Gastrocnemius medialis (tissue), 4 donors: ENCODE data around the gene PRKCZ. TPM values are rescaled to one million over a fixed set of nuclear protein-coding genes. Genes with fewer than 3 reads are reported as not detected.

ENCODE experiments used
- ATAC-seq, 2 donors: fragments of 150-250 bp; one replicate each; pipeline ENCODE4 v1.9.1; 2016
- DNase-seq, 2 donors: peaks; one replicate each; pipeline ENCODE4 v3.0.0-alpha.2; 2019
- H3K27ac ChIP-seq, 4 donors: fragments of 200-600 bp; sonication (generic); 1 replicate in 1 of 4; 2 replicates in 3 of 4; pipeline ENCODE4 v1.5.1; 2016 to 2018; ENCODE audit warnings: mild to moderate bottlenecking in 2 of 4, moderate library complexity in 1 of 4
- H3K27me3 ChIP-seq, 3 donors: fragments of 200-600 bp; sonication (generic) in 2 of 3; 1 replicate in 1 of 3; 2 replicates in 2 of 3; pipeline versions ENCODE4 v1.5.1 to v1.6.0; 2016 to 2019; ENCODE audit warnings: mild to moderate bottlenecking in 1 of 3, moderate library complexity in 1 of 3
- H3K36me3 ChIP-seq, 2 donors: fragments of 200-600 bp; sonication (generic) in 1 of 2; one replicate each; pipeline ENCODE4 v1.5.1; 2017 to 2018
- H3K4me1 ChIP-seq, 2 donors: fragments of 200-600 bp; sonication (generic) in 1 of 2; one replicate each; pipeline ENCODE4 v1.5.1; 2016 to 2017; ENCODE audit warnings: mild to moderate bottlenecking in 2 of 2
- H3K4me3 ChIP-seq, 4 donors: fragments of 200-600 bp; sonication (generic) in 3 of 4; 1 replicate in 1 of 4; 2 replicates in 3 of 4; pipeline ENCODE4 v1.5.1; 2016 to 2019; ENCODE audit warnings: mild to moderate bottlenecking in 2 of 4
- H3K9me3 ChIP-seq, 3 donors: fragments of 200-600 bp; sonication (generic) in 2 of 3; 1 replicate in 1 of 3; 2 replicates in 2 of 3; pipeline ENCODE4 v1.5.1; 2016 to 2019
- POLR2A ChIP-seq, 2 donors: fragments of 450-650 bp; IDR thresholded peaks; one replicate each; pipeline ENCODE4 v1.6.1; 2017; ENCODE audit warnings: antibody characterized with exemption in 2 of 2, mild to moderate bottlenecking in 2 of 2, moderate library complexity in 2 of 2
- in situ Hi-C, 4 donors: fragments of 200-750 bp; cut with MboI; loops; one replicate each; pipeline versions ENCODE4 v1.15.0 to v1.8.0; 2017; ENCODE audit warnings: low sequenced_read_pairs in 4 of 4
- intact Hi-C: fragments of 100-400 bp; cut with DNase I; formaldehyde crosslinking; loops from one replicate; pipeline ENCODE4 v1.15.1; 2023; ENCODE audit warnings: low total_unique reads
- total RNA-seq, 4 donors: library from RNA; depleted of rRNA; stranded (reverse); fragments of >200 nt; gene quantifications; one replicate each; pipeline versions ENCODE4 v1.1.0 to v1.2.3, GENCODE V29; 2016
- TF ChIP-seq, protein P1 (sequence below), 5 experiments: fragments of 450-650 bp in 3 of 5; fragments of 200-600 bp in 2 of 5; sonication (generic) in 2 of 5; IDR thresholded peaks in 4 of 5; conservative IDR thresholded peaks in 1 of 5; 1 replicate in 4 of 5; 2 replicates in 1 of 5; pipeline ENCODE4 v1.5.1; 2016 to 2019; ENCODE audit warnings: antibody characterized with exemption in 5 of 5, mild to moderate bottlenecking in 3 of 5, moderate library complexity in 3 of 5

The PRKCZ gene
- total RNA-seq, 4 donors from 2014 or later = 0.16 to 0.87 TPM; not detected in 2

DNA sequence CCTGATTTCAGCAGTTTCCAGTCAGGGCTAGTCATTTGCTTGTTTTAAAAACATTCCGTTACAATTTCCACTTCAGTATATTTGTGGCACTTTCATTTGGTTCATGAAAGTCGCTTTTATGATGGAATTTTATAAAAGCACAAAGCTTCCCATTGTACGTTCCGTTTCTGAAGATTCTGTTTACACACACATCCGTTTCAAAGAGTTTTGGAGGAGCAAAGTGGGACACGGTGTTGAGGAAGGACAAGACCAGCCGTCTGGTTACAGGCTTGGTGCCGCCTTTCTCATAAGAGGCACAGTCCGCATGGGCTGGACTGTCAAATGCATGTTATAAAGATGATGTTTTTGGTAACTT, 84.0 kb downstream of the PRKCZ start:
- DNase-seq (no peak), ATAC-seq (no peak)
- H3K4me3 ChIP-seq = no peak overlapping the region
- in situ Hi-C loops (no loop called here), intact Hi-C loops (loop anchor here (5.0 kb wide), 1 partner anchor 248 kb away; no protein-coding TSS in a partner anchor)
- H3K27me3 ChIP-seq = peaks cover 25 to 45% (median 29%) of the 10 kb centered on the region in 3 donors
- no peaks in the 10 kb centered on the region for H3K9me3 ChIP-seq
- H3K27ac ChIP-seq = peak overlapping the region; percentile 70 to 77 (median 73)
- peaks cover 0 to 13% of the 10 kb centered on the region in 2 donors for H3K4me1 ChIP-seq
- no peak for TF ChIP-seq POLR2A (IDR thresholded peaks at IDR 0.05)
- TF ChIP-seq, protein P1, sequence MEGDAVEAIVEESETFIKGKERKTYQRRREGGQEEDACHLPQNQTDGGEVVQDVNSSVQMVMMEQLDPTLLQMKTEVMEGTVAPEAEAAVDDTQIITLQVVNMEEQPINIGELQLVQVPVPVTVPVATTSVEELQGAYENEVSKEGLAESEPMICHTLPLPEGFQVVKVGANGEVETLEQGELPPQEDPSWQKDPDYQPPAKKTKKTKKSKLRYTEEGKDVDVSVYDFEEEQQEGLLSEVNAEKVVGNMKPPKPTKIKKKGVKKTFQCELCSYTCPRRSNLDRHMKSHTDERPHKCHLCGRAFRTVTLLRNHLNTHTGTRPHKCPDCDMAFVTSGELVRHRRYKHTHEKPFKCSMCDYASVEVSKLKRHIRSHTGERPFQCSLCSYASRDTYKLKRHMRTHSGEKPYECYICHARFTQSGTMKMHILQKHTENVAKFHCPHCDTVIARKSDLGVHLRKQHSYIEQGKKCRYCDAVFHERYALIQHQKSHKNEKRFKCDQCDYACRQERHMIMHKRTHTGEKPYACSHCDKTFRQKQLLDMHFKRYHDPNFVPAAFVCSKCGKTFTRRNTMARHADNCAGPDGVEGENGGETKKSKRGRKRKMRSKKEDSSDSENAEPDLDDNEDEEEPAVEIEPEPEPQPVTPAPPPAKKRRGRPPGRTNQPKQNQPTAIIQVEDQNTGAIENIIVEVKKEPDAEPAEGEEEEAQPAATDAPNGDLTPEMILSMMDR (IDR thresholded peaks at IDR 0.05 in 4 of 5, conservative IDR thresholded peaks at IDR 0.05 in 1 of 5) = no peak
- no peaks in the 10 kb centered on the region for H3K36me3 ChIP-seq

- Histone ChIP-seq H3K27me3 (peaks cover 25 to 40% (median 26%) of the 10 kb centered on the region in 3 donors), H3K27ac (peak overlapping the region in 1 of 4 donors; percentile 37), H3K9me3 (no peaks in the 10 kb centered on the region), H3K4me3 (no peak overlapping the region), H3K36me3 (no peaks in the 10 kb centered on the region), H3K4me1 (peaks cover 0 to 13% of the 10 kb centered on the region in 2 donors)
- DNase-seq = no peak
- in situ Hi-C loops (no loop called here), intact Hi-C loops (loop anchor here (5.0 kb wide), 1 partner anchor 248 kb away; no protein-coding TSS in a partner anchor)
- no peak for ATAC-seq
- no peak for TF ChIP-seq POLR2A (IDR thresholded peaks at IDR 0.05)
- TF ChIP-seq, protein P1 (IDR thresholded peaks at IDR 0.05 in 4 of 5, conservative IDR thresholded peaks at IDR 0.05 in 1 of 5) = no peak
These were observed 84.6 kb downstream of the PRKCZ start for GRCh38 chr1:2134621-2135307.

DNA sequence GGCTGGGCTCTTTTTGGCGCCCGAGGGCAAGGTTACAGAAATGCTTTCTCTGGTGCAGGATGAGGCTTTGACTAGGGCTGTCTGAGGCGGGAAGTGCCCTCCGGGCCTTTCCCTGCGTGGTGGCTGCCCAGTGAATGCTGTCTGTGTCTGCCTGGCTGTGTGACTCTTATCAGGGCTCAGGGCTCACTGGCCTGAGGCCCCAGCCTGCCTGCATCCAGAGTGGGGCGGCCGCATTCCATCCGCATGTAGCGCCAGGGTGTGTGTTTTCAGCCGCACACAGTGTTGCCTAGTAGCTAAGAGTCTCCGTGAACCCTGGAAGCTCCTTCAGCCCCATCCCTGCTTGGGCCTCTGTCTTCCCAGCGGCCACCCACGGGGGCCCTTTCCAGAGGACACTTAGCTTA, 85.2 kb downstream of the PRKCZ start:
- Histone ChIP-seq H3K4me3 (no peak overlapping the region), H3K4me1 (peaks cover 0 to 13% of the 10 kb centered on the region in 2 donors), H3K9me3 (no peaks in the 10 kb centered on the region), H3K27ac (peak overlapping the region in 1 of 4 donors; percentile 37), H3K27me3 (peaks cover 21 to 33% (median 22%) of the 10 kb centered on the region in 3 donors), H3K36me3 (no peaks in the 10 kb centered on the region)
- ATAC-seq = no peak
- in situ Hi-C loops = no loop called here
- TF ChIP-seq POLR2A (IDR thresholded peaks at IDR 0.05) = no peak
- TF ChIP-seq, protein P1 (IDR thresholded peaks at IDR 0.05 in 4 of 5, conservative IDR thresholded peaks at IDR 0.05 in 1 of 5) = no peak
- intact Hi-C loops = no loop called here
- DNase-seq = no peak

- no peaks in the 10 kb centered on the region for H3K36me3 ChIP-seq
- H3K4me3 ChIP-seq = no peak overlapping the region
- H3K4me1 ChIP-seq = peaks cover 0 to 13% of the 10 kb centered on the region in 2 donors
- TF ChIP-seq, protein P1 (IDR thresholded peaks at IDR 0.05 in 4 of 5, conservative IDR thresholded peaks at IDR 0.05 in 1 of 5) = no peak
- TF ChIP-seq POLR2A (IDR thresholded peaks at IDR 0.05) = no peak
- ATAC-seq (no peak), DNase-seq (no peak)
- H3K27ac ChIP-seq = no peak overlapping the region
- peaks cover 19 to 28% (median 23%) of the 10 kb centered on the region in 3 donors for H3K27me3 ChIP-seq
- intact Hi-C loops = no loop called here
- H3K9me3 ChIP-seq = no peaks in the 10 kb centered on the region
- in situ Hi-C loops = no loop called here
These were observed 85.7 kb downstream of the PRKCZ start for GRCh38 chr1:2135941-2136340.
